SK-N-SH (cell line): ENCODE data around the gene ANXA1.
A peak's percentile ranks its signal among the peaks of the same experiment; 100 is the strongest.

ENCODE experiments used
- CTCF ChIP-seq: fragments of 200-600 bp; sonication (generic); IDR thresholded peaks from 2 replicates; pipeline ENCODE4 v1.6.1; 2017; ENCODE audit warnings: antibody characterized with exemption, mild to moderate bottlenecking, moderate library complexity
- EP300 ChIP-seq, 2 experiments: IDR thresholded peaks; 2 replicates each; pipeline versions ENCODE4 v1.4.0 to v1.6.1; 2012; ENCODE audit warnings: borderline replicate concordance in 1 of 2, low read depth in 1 of 2, low read length in 1 of 2
- FOSL2 ChIP-seq: IDR thresholded peaks from 2 replicates; pipeline ENCODE4 v1.4.0; 2012; ENCODE audit warnings: low read depth, mild to moderate bottlenecking, moderate library complexity, borderline replicate concordance
- MAX ChIP-seq: IDR thresholded peaks from 2 replicates; pipeline ENCODE4 v1.4.0; 2012; ENCODE audit warnings: low read depth
- MEF2A ChIP-seq: IDR thresholded peaks from 2 replicates; pipeline ENCODE4 v1.4.0; 2012; ENCODE audit warnings: low read depth, borderline replicate concordance
- NFIC ChIP-seq: IDR thresholded peaks from 2 replicates; pipeline ENCODE4 v1.4.0; 2012; ENCODE audit warnings: borderline replicate concordance
- NRF1 ChIP-seq: IDR thresholded peaks from 2 replicates; pipeline ENCODE4 v1.6.1; 2012; ENCODE audit warnings: low read depth, mild to moderate bottlenecking, low read length
- PBX3 ChIP-seq: IDR thresholded peaks from 2 replicates; pipeline ENCODE4; 2012
- RAD21 ChIP-seq: IDR thresholded peaks from 2 replicates; pipeline ENCODE4 v1.6.1; 2012; ENCODE audit warnings: mild to moderate bottlenecking, low read length
- REST ChIP-seq: IDR thresholded peaks from 2 replicates; pipeline ENCODE4 v1.6.1; 2012; ENCODE audit warnings: mild to moderate bottlenecking, low read depth, low read length, moderate library complexity
- TAF1 ChIP-seq: IDR thresholded peaks from 2 replicates; pipeline ENCODE4 v1.6.1; 2012; ENCODE audit warnings: low read depth, mild to moderate bottlenecking, low read length, moderate library complexity, borderline replicate concordance
- TF ChIP-seq, protein P1 (sequence below): IDR thresholded peaks from 2 replicates; pipeline ENCODE4 v1.4.0; 2012; ENCODE audit warnings: low read depth, borderline replicate concordance
- TF ChIP-seq, protein P2 (sequence below): IDR thresholded peaks from 2 replicates; pipeline ENCODE4 v1.4.0; 2012; ENCODE audit warnings: low read depth, borderline replicate concordance
- TF ChIP-seq, protein P3 (sequence below): fragments of 150-350 bp; IDR thresholded peaks from 2 replicates; pipeline ENCODE4 v1.6.1; 2016; ENCODE audit warnings: mild to moderate bottlenecking, low read depth, low read length

GRCh38 chr9:73155968-73156864 lies 4.6 kb downstream of the ANXA1 start:
- TF ChIP-seq, protein P1, sequence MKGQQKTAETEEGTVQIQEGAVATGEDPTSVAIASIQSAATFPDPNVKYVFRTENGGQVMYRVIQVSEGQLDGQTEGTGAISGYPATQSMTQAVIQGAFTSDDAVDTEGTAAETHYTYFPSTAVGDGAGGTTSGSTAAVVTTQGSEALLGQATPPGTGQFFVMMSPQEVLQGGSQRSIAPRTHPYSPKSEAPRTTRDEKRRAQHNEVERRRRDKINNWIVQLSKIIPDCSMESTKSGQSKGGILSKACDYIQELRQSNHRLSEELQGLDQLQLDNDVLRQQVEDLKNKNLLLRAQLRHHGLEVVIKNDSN, result no peak
- no peak for TF ChIP-seq CTCF
- TF ChIP-seq MAX, result no peak
- no peak for TF ChIP-seq NFIC
- TF ChIP-seq, protein P2, sequence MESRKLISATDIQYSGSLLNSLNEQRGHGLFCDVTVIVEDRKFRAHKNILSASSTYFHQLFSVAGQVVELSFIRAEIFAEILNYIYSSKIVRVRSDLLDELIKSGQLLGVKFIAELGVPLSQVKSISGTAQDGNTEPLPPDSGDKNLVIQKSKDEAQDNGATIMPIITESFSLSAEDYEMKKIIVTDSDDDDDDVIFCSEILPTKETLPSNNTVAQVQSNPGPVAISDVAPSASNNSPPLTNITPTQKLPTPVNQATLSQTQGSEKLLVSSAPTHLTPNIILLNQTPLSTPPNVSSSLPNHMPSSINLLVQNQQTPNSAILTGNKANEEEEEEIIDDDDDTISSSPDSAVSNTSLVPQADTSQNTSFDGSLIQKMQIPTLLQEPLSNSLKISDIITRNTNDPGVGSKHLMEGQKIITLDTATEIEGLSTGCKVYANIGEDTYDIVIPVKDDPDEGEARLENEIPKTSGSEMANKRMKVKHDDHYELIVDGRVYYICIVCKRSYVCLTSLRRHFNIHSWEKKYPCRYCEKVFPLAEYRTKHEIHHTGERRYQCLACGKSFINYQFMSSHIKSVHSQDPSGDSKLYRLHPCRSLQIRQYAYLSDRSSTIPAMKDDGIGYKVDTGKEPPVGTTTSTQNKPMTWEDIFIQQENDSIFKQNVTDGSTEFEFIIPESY, result no peak
- TF ChIP-seq TAF1, result no peak
- TF ChIP-seq PBX3, result peak; percentile 37; the same call in 1 of the 2 replicates
- TF ChIP-seq REST, result no peak
- peak; percentile 12; the same call in 1 of the 2 replicates for TF ChIP-seq FOSL2
- TF ChIP-seq MEF2A, result no peak
- TF ChIP-seq, protein P3, sequence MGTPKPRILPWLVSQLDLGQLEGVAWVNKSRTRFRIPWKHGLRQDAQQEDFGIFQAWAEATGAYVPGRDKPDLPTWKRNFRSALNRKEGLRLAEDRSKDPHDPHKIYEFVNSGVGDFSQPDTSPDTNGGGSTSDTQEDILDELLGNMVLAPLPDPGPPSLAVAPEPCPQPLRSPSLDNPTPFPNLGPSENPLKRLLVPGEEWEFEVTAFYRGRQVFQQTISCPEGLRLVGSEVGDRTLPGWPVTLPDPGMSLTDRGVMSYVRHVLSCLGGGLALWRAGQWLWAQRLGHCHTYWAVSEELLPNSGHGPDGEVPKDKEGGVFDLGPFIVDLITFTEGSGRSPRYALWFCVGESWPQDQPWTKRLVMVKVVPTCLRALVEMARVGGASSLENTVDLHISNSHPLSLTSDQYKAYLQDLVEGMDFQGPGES, result no peak
- no peak for TF ChIP-seq RAD21
- TF ChIP-seq NRF1, result no peak
- 0 out of 4 replicates have a peak, but pooled peaks of 1 of the 2 experiments have one; percentile 11 for TF ChIP-seq EP300 (IDR thresholded peaks at IDR 0.05; ENCODE audit: borderline replicate concordance in 1 of 2, low read depth in 1 of 2, low read length in 1 of 2)
